WI38 (cell line): Measurements from ENCODE around the gene FGF1.

ENCODE experiments used
- H3K4me3 ChIP-seq: 2 replicates; pipeline ENCODE4 v1.5.1; 2011; ENCODE audit warnings: low read depth, mild to moderate bottlenecking, control low read depth, low read length
- CTCF ChIP-seq: IDR thresholded peaks from 2 replicates; pipeline ENCODE4 v1.5.1; 2012; ENCODE audit warnings: low read depth, mild to moderate bottlenecking, control low read depth, low read length

FGF1 gene

GRCh38 chr5:142676318-142676717 lies 9.6 kb downstream of the FGF1 start:
- no peak for TF ChIP-seq CTCF
- no peak overlapping the region for H3K4me3 ChIP-seq

GRCh38 chr5:142674531-142675469 lies 11.1 kb downstream of the FGF1 start:
- TF ChIP-seq CTCF, result no peak
- H3K4me3 ChIP-seq, result no peak overlapping the region

GRCh38 chr5:142671801-142672200 lies 14.1 kb downstream of the FGF1 start:
- no peak for TF ChIP-seq CTCF
- no peak overlapping the region for H3K4me3 ChIP-seq

- H3K4me3 ChIP-seq, result no peak overlapping the region
- no peak for TF ChIP-seq CTCF
Measured at GRCh38 chr5:142671266-142671665, 14.6 kb downstream of the FGF1 start.

- no peak overlapping the region for H3K4me3 ChIP-seq
- no peak for TF ChIP-seq CTCF
Measured at GRCh38 chr5:142670804-142671203, 15.1 kb downstream of the FGF1 start.

- TF ChIP-seq CTCF, result no peak
- H3K4me3 ChIP-seq, result no peak overlapping the region
Measured at GRCh38 chr5:142669477-142669876, 16.4 kb downstream of the FGF1 start.

GRCh38 chr5:142668336-142668735 lies 17.6 kb downstream of the FGF1 start:
- no peak for TF ChIP-seq CTCF
- H3K4me3 ChIP-seq, result no peak overlapping the region
